Measurements from ENCODE around the gene SYAP1.

DNA sequence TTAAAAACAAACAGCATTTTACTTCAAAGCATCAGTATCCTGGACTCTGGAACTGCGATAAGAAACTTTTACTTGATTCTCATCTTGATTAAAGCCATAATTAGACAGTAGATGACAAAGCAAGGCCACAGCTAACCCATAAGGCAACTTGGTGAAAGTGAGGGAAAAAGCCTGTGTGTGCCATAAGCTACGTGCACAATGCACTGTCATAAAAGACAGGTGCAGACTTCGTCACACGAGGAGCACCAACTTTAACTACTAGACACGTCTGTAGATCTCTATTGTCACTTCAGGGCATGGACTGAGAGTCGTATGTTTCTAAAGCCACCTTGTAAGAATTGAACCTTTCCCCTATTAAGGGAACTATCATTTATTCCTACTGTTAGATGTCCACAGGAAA, 20.0 kb upstream of the SYAP1 start:
- no peak for TF ChIP-seq CTCF (optimal IDR thresholded peaks at IDR 0.05 in 1 of 3, IDR thresholded peaks at IDR 0.05 in 1 of 3, conservative IDR thresholded peaks at IDR 0.05 in 1 of 3; ENCODE audit: extremely low read depth in 1 of 3, insufficient read depth in 2 of 3, low read length in 3 of 3)
- no peak for TF ChIP-seq EZH2 (IDR thresholded peaks at IDR 0.05; ENCODE audit: low read length)

Data from keratinocyte (primary cell).